Heart left ventricle (tissue), 13 donors: Measurements from ENCODE around the gene NEK4.

Source experiments
- CTCF ChIP-seq, 12 donors: fragments of 200-600 bp; sonication (generic) in 4 of 12; IDR thresholded peaks; one replicate each; pipeline versions ENCODE4 v1.5.0 to v1.8.0; 2018 to 2022; ENCODE audit warnings: antibody characterized with exemption in 12 of 12, mild to moderate bottlenecking in 5 of 12
- POLR2A ChIP-seq, 2 donors: fragments of 450-650 bp; IDR thresholded peaks; one replicate each; pipeline ENCODE4 v1.6.1; 2017; ENCODE audit warnings: antibody characterized with exemption in 2 of 2, mild to moderate bottlenecking in 2 of 2, moderate library complexity in 2 of 2
- donor health status: ischemic (EF 13 %, LVEDD 7.1; RV severe dilation, severe dysfunction).
- donor health status: DM: no; HTN: yes; CAD: no.
- donor health status: DM: no; HTN: no; CAD: no.
- donor health status: ischemic (EF 25% LVEDD 6.9; RV normal size, moderate dysfunction).
- donor health status: ischemic (EF 25% LVEDD 5.7; RV mildly dilated, moderate dysfunction).
- donor health status: ischemic (EF 35%, LVEDD 5.7; RV mildly dilated, moderate dysfunction).
- donor health status: nonischemic (EF 11% LVEDD 7.7; RV severe dilation, severe dysfunction).
- donor health status: DM: yes; HTN: yes; CAD: no.
- donor health status: PGD.
- donor health status: ischemic (EF 29% LVEDD 5.4; RV normal size, mild dysfunction).
- donor health status: nonischemic (EF 23%, LVEDD 6.1; RV moderate dilation, normal function).

- TF ChIP-seq CTCF (IDR thresholded peaks at IDR 0.05) (no peak), POLR2A (IDR thresholded peaks at IDR 0.05) (no peak)
Measured at GRCh38 chr3:52679811-52680210, 90.9 kb downstream of the NEK4 start.
